NCI-H2196 (cell line): ENCODE results near the gene GRM5.
"Not testable (repeated sequence)": the region's sequence is repeated elsewhere in the genome, so short reads cannot be mapped to it uniquely, and the experiment has no call there.

Experiments
- DNase-seq: peaks from one replicate; lab custom pipeline; 2025; ENCODE audit not compliant: unreplicated experiment; lab: John Stamatoyannopoulos, UW

Gene GRM5

DNA sequence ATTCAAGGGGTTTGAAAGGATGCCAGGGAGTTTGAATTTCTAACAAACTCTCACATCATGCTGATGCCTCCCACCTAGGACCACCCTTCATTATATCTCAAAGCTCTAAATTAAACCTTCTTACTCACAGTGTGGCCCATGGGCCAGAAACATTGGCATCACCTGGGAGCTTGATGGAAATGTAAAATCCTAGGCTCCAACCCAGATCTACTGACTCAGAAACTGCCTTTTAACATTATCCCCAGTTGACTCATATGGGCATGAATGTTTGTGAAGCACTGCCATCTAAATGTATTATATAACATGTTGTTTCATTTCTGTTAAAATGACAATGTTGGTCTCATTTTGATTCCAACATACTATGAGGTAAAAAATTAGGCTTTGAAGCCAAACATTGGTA, 90.3 kb downstream of the GRM5 start:
- not testable (repeated sequence) for DNase-seq

DNA sequence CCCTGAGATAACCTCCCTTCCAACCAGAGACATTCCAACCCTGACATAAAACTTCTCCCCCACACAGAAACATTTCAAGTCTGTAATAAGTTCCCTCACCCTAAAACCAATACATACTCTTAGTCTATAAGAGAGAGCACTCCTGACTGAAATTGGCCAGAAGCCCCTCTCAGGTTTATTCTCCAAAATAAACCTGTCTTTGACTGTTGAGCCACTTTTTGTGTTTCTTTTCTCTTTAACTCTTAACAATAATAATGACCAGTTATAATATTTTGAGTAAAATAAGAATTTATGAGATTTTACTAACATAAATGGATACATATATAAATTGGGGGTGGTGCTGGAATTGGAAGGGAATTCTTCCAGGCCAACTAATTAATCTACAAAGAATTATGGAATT, 93.6 kb downstream of the GRM5 start:
- DNase-seq: no peak

DNA sequence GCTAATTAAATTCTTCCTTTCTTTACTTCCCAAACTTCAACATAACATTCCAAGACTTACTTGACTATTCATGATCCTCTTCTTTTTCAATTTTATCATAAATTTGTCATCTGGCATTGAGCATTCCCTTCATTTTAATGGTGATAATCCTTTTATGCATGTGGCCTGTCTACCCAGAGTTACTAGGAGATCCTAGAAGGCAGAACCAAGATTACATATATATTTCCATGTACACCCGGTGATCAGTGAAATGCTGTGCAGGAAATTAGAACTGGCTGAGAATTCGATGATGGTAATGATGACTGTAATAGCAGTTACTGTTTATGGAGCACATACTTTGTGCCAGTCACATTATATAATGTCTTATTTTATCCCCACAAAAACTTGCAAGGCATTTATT, 104.2 kb downstream of the GRM5 start:
- not testable (repeated sequence) for DNase-seq

DNA sequence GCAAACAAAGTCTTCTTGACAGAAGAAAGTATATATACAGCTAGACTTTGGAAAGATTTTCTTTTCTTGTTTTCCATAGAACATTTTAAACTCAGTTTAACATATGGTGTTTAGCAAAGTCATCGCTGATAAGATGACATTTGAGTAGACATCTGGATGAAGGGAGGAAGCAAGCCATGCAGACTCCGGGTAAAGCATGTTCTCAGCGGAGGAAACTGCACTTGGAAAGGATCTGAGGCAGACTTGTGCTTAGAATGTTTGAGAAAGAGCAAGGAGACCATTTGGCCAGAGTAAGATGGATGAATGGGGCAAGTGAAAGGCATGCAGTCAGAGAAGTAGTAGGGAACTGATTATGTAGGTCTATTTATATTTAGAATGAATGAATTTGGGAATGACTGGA, 105.9 kb downstream of the GRM5 start:
- DNase-seq: not testable (repeated sequence)

DNA sequence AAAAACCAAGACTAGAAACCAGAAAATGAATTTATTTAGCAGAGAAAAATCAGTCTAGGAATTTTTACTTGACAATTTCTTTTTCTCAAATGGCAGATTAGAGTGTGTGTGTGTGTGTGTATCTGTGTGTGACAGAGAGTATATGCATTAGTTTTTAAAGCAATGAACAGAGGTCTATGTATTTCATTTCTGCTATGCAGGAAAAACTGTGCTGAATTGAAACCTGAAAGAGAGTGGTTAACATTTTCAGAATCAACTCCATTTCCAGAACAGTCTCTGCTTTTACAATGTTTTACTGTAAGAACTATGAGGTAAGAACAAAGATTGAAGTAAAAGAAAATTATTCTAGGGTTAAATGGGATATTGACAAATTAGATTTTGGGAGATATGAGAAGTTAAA, 114.8 kb downstream of the GRM5 start:
- DNase-seq: no peak

DNA sequence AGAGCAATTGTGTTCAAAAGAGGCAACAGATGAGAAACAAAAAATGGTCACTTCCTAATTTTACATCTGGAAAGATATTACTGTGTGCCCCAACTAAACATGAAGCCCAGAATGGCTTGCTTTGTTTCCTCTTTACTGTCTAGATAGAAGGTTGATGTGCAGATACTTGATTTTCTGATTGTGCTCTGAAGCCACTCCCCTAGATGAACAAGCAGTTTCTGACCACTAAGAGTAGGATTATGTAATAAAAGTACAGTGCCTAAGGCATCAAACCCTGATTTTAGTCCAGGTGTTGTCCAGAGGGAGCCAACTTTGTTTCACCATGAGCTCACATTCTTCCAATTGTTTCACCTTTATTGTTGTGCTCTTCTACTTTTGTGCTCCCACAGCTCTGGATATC, 116.9 kb downstream of the GRM5 start:
- not testable (repeated sequence) for DNase-seq

DNA sequence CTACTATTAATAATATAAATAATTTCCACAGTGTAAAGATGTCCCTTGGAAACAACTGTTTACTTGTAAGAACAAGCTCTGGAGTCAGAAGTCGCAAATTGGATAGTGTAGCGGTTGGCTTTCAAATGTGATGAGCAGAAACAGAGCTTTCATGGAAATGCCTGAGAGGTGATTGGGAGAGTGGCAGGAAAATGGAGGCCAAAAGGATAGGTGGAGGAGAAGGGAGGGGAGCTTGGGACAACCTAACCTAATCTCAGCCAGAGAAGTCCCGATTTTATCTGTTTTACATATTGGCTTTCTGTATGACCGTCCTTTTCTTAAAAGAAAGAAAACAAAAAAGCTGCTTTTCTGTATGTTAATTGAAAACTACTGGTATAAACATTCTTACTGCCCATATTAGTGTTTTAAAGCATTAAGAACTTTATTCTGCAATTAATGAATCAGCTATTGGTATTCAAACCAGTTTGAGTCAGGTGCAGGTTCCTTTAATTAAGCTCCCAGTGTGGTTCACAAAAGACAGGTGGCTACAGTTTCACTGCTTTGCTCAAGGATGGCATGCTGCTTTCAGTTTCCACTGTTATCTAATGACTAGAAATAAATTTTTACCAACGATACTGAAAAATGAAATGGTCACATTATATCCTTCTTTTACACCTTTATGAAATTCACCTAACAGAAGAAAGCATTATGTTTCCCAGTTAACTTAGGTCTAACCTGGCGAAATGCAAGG, 117.8 kb downstream of the GRM5 start:
- DNase-seq: not testable (repeated sequence)

DNA sequence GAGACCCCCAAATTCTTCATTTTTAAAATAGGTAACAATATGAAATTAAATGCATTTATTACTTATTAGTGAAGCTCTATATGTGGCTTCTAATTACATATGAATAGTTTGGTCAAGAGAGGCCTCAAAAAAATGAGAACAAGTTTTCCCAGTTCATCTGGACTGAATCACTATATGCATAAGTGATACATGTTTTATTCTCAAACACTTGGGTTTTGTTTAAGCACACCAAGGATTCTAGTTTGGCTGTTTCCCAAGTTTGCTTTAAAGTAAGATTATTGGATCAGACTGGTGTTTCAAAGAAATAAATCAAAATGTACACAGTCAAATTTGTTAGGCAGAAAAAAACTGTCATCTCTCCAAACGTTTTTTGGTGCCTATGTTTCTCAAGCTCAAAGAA, 136.1 kb downstream of the GRM5 start:
- DNase-seq: not testable (repeated sequence)

DNA sequence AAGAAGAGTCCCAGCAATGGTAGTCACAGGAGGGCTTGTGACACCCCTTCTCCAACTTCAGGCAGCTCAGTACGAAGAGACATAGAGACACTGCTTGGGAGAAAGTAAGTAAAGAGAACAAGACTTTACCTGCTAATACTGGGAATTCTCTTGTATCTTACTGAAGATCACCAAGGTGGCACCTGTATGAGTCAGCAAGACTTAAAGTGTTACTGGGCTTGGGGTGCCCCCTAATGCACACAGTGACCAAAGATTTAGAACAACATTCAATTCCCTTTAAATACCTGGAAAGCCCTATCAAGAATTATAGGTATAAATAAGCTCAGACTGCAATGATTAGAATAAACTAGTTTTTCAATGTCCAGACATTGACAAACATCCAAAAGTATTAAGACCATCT, 148.7 kb downstream of the GRM5 start:
- not testable (repeated sequence) for DNase-seq

DNA sequence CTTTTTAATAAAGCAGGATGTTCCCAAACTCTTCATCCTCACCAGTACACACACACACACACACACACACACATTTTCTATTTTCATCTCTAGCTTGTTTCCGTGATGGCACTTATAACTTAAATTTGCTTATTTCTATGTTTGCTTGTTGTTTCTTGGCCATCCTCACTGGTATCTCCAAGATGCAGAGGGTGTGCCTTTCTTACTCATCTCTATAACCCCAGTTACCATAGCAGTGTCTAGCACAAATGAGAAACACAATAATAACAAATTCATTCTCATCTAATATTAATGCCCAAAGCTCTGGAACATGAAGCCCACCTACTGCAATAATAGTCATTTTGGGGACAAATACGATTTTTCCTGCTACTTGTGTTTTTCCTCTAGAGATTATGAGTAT, 156.3 kb downstream of the GRM5 start:
- DNase-seq: no peak

DNA sequence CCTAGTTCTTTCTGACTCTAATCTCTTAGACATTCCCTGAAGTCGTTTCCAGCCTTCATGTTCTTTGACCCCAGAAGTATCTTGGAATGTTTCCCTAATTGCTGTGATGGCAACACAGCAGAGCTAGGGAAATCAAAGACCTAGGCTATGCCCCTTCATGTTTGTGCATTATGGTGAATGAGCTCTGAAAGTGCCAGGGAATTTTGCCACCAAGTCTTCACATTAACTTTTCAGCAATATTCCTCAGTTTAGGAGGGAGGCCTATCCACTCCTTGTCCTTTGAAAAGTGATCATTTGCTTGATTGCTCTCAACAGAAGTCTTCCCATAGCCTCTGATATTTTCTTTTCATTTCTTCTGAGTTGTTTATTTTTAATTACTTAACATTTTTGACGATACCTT, 164.3 kb downstream of the GRM5 start:
- not testable (repeated sequence) for DNase-seq

DNA sequence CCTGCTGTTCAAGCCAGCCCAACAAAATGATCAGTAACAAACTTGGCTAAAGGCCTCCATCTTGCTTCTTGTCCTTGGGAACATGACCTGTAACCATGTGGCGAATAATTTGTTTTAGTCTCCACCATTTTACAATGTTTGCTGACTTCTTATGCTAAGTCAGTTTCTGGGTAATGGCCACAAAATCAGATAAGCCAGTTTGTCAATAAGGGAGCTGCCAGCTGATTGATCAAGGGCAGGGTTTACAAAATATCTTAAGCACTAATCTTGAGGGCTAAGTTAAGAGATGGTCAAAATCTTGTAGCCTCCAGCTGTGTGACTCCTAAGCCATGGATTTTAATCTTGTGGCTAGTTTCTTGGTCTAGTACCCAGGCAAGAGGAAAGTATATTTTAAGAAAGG, 176.9 kb downstream of the GRM5 start:
- not testable (repeated sequence) for DNase-seq

DNA sequence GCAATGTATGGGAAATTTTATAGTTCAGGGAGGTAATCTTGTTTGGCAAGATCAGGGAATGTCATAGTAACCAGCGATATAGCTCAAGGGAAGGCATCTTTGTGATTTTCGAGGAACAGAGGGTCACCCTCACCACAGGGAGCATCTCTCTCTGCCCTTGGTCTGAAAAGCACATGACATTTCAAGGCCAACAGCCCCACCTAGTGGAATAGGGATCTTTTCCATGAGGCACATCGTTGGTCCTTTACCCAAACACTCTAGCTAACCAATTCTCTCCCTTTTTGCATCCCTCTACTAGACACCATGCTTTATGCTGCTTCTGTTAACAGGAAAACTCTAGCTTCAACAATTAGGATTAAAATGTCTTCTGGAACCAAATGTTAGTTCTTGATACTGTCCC, 179.0 kb downstream of the GRM5 start:
- DNase-seq: peak; percentile 12

DNA sequence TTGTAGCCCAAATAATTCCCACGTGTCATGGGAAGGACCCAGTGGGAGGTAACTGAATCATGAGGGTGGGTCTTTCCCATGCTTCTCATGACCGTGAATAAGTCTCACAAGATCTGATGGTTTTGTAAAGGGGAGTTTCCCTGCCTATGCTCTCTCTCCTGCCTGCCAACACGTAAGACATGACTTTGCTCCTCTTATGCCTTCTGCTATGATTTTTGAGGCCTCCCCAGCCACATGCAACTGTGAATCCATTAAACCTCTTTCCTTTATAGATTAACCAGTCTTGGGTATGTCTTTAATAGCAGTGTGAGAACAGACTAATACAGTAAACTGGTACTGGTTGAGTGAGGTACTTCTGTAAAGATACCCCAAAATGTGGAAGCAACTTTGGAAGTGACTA, 183.0 kb downstream of the GRM5 start:
- DNase-seq: not testable (repeated sequence)

DNA sequence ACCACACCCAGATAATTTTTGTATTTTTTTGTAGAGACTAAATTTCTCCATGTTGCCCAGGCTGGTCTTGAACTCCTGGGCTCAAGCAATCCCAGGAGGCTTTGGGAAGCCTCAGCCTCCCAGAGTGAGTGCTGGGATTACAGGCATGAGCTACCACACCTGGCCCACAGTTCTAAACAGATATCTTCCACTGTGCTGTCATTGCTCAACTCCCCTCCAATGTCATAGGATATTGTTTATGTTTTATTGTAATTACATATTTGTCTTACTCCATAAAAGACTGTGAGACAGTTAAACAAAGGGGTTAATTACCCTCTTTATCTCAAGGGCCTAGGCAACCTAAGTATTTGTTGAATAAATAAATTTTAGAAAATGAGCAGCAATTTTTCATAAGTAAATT, 204.2 kb downstream of the GRM5 start:
- no peak for DNase-seq

DNA sequence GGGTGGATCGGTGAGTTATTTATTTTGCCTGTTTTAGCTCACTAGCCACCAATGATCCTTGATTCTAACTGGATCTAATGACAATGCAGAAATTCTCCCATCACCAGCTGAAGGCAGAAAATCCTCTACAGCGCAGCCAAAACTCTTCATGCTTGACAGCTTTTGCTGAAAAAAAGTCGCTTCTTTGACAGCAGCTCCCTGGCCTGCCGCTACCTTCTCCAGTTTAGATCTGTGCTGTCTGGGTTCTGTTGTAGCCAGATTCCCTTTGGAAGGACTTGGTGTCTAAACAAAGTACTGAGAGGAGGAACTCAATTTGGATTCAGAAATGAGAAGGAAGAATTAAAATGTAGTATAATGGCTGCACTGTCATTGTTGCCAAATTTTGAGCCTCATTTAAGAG, 205.4 kb downstream of the GRM5 start:
- not testable (repeated sequence) for DNase-seq

DNA sequence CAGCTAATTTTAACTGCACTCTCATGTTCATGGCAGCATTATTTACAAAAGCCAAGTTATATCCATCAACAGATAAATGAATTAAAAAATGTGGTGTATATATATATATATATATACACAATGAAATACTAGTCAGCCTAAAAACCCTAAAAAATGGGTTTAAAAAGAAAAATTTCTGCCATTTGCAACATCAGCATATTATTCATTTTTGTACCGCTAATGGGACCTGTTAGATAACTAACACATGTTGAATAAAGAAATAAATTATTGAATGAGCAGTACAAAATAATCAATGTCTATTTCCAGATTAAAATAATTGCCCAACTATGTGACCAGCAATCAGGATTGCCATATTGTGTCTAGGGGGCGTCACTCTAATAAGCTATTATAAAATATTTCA, 211.8 kb downstream of the GRM5 start:
- DNase-seq: not testable (repeated sequence)

DNA sequence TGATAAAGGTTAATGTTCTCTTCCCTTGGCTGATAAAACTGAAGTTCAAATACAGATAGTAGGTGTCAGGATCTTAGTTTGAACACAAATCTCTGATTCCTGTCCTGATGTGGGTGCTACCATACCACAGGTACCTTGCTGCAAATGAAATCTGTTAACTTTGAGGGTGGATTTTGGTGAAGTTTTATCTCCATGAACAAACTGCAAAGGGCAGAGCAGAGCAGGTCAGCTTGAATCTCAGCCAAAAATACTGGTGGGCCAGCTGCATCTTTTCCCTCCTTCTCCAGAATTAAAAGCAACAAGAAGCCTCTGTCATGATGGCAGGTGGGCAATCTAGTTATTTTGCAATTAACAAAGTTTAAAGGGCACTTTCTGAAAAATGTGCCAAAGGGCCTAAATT, 214.2 kb downstream of the GRM5 start:
- DNase-seq: not testable (repeated sequence)

DNA sequence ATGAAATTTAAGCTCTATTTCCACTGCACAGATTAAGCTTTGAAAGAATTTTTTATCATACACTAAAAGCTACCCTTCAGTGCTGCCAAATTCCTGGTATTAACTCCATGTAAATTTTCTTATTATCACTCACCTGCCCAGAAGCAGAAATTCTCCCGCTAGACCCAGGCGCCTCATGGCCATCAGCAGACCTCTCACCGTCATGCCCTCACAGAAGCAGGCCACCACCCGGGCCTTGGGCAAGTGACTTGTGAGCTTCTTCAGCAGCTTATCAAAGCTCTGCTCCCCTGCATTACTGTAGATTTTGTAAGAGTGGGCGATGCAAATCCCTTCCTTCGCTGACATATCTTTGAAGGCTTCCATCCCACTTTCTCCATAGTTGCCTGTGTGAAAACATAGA, 216.0 kb downstream of the GRM5 start:
- DNase-seq: not testable (repeated sequence)

DNA sequence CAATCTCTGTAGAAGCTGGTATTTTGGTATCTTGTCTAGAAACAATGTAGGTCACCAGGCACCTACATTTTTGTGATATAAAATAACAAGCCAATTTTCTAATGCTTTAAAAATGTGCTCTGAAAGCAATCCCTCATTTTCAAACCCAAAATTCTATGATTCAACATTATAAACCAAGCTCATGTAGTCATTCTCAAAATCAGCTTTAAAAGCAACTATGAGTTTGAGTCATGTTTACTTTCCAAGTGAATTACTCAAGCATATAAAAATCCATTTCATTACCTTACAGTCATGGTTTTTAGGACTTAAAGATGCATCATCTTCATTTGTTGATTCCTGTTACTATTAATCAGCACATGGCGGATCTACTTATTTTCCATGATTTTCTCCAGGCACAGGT, 216.4 kb downstream of the GRM5 start:
- DNase-seq: no peak

DNA sequence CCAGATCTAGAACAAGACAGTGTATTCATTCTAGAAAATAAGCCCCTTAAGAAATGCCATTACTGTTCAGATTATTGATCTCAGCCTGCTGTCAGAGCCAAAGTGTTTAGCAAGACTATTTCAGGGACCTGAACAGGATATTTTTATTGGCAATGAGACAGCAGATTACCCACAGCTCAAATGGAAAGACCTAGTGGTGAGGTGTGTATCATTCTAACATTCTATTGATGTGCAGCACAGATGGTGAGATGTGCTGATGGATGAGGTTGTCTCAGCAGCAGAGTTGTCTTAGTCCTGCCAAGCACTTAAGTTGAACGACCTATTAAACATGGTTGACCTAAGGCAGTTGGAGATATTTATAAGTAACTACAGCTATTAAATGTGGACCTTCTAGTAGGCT, 219.5 kb downstream of the GRM5 start:
- not testable (repeated sequence) for DNase-seq

DNA sequence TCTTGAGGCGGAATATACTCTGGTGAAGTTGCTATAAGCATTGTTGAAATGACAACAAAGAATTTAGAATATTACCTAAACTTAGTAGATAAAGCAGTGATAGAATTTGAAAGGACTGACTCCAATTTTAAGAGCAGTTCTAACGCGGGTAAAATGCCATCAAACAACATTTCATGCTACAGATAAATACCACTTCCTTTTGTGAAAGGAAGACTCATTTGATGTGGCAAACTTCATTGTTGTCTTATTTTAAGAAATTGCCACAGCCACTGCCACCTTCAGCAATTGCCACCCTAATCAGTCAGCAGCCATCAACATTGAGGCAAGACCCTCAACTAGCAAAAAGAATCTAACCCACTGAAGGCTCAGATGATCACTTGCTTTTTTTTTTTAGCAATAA, 220.8 kb downstream of the GRM5 start:
- DNase-seq: not testable (repeated sequence)

DNA sequence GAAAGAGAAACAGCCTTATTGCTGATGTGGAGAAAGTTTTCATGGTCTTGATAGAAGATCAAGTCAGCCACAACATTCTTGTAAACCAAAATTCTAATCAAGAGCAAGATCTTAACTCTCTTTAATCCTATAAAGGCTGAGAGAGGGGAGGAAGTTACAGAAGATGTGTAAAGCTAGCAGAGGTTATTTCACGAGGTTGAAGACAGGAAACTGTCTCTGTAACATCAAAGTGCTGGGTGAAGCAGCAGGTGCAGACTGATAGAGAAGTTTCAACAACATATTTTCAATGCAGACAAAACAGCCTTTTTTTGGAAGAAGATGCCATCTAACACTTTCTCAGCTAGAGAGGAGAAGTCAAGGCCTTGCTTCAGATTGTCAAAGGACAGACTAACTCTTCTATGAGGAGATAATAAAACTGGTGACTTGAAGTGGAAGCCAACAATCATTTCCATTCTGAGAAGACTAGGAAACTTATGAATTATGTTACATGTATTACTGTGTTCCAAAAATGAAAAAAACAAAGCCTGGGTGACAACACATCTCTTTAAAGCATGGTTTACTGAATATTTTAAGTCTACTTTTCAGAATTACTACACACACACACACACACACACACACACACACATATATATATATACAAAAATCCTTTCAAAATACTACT, 221.9 kb downstream of the GRM5 start:
- not testable (repeated sequence) for DNase-seq
